Activated naive CD4-positive, alpha-beta T cell treated with anti-CD3 and anti-CD28 coated beads, Interleukin-2, amount 50 U/mL, for 72 hours (primary cell): ENCODE measurements around the gene PCBD2. TPM values are rescaled to one million over a fixed set of nuclear protein-coding genes. Genes with fewer than 3 reads are reported as not detected.

Source experiments
- ATAC-seq, 2 donors: fragments of 150-1000 bp; cut with Tn5 transposase; 2 replicates each; pipeline ENCODE4 v1.10.0; 2021; ENCODE audit warnings: mild to moderate bottlenecking in 2 of 2, moderate library complexity in 2 of 2
- DNase-seq, 2 donors: peaks; one replicate each; pipeline ENCODE4 v3.0.0; 2021 to 2022; ENCODE audit warnings: low spot score in 2 of 2
- H3K27ac Mint-ChIP-seq, 2 donors: one replicate each; pipeline ENCODE4 v1.8.0; 2022; ENCODE audit warnings: mild to moderate bottlenecking in 2 of 2, mixed read lengths in 2 of 2
- H3K36me3 Mint-ChIP-seq, 2 donors: one replicate each; pipeline ENCODE4 v1.8.0; 2022; ENCODE audit warnings: mixed read lengths in 2 of 2
- H3K9me3 Mint-ChIP-seq, 2 donors: one replicate each; pipeline ENCODE4 v1.8.0; 2022; ENCODE audit warnings: mixed read lengths in 2 of 2
- total RNA-seq, 2 donors: library from RNA; stranded (reverse); gene quantifications; one replicate each; pipeline ENCODE4 v1.2.3, GENCODE V29; 2022

The PCBD2 gene
- total RNA-seq, 2 donors from 2014 or later, result 5.7 to 14.1 TPM

GRCh38 chr5:135007749-135008363 is 102.9 kb downstream of the PCBD2 start:
- Mint-ChIP-seq H3K27ac (no peak overlapping the region), H3K9me3 (no peaks in the 10 kb centered on the region), H3K36me3 (no peaks in the 10 kb centered on the region)
- DNase-seq (no peak), ATAC-seq (no peak)

DNA sequence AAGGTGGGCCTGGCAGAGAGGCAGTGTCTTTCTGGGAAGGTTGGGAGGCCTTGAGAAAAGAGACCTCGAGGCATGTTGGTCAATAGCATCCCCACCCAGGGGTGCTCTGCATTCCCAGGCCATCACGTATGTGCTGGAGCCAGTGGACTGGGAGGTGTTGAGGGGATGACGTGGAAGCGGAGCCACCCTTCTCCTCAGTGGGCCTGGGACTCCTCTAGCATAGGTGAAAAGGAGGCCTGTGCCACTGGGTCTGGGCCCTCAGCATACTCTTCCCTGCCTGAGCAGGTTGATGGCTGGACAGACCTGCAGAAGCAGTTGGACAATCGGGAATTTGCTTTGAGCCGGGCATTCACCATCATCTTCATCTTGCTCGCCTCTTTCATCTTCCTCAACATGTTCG is 103.6 kb downstream of the PCBD2 start:
- no peaks in the 10 kb centered on the region for H3K9me3 Mint-ChIP-seq
- H3K27ac Mint-ChIP-seq, result no peak overlapping the region
- no peak for DNase-seq
- no peak for ATAC-seq
- no peaks in the 10 kb centered on the region for H3K36me3 Mint-ChIP-seq

DNA sequence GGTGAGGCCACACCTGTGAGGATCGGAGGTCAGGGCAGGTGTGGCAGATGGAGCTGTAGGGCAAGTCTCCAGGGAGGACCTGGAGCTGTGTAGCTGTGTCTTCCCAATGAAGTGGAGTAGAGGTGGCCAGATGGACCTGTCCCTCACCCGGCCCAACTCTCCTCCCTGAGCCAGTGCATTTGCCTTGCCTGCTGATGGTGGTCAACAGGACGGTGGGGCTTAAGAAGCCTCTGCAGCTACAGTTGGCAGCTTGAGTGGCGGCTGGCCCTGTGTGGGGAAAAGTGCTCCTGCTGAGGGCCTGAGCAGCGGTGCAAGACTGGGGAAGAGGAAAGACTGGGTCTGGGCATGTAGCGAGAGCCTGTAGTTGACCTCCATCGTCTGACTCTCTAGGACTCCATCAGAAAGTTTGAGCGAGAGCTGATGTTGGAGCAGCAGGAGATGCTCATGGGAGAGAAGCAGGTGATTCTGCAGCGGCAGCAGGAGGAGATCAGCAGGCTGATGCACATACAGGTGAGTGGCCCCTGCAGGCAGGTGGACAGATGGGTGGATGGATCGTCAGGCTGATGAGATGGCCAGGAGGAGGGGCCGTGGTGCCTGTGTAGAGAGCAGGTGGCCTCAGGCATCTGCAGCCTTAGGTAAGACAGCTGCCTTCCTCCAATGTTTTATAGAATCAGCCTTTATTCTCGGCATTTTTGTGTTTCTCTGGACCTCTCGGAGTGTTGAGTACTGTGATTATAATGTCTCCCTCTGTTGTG is 104.2 kb downstream of the PCBD2 start:
- no peaks in the 10 kb centered on the region for H3K9me3 Mint-ChIP-seq
- no peak for DNase-seq
- H3K36me3 Mint-ChIP-seq, result no peaks in the 10 kb centered on the region
- no peak for ATAC-seq
- peak overlapping the region in 1 of 2 donors; percentile 1 for H3K27ac Mint-ChIP-seq

DNA sequence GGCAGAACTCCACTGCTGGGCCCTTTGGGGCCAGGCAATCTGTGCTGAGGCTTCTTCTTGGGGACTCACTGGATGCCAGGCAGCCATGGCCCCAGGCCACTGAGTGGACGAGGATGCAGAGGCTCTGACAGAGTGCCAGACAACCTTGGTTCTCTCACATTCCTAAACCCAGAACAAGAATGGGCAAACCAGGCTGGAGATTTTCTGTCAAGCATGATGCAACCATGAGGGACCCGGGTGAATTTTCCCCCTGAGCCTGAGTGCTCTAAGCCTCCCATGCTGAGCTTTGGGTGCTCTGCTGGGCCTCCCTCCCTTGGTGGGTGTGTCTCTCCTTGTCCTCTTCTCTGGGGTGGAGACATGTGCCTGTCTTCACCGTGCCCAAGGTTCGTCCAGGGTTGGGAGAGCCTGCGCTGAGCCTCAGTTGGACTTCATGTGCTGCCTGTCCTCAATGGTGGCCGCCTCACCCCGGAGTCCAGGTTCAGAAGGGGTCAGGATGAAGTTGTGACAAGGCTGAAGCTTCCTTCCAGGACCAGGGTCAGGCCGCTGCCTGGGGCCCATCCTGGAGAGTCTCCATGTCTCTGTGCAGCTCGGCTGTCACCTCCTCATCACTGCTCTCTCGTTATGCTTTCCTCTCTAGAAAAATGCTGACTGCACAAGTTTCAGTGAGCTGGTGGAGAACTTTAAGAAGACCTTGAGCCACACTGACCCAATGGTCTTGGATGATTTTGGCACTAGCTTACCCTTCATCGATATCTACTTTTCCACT is 105.0 kb downstream of the PCBD2 start:
- H3K9me3 Mint-ChIP-seq, result no peaks in the 10 kb centered on the region
- H3K27ac Mint-ChIP-seq, result peak overlapping the region; percentile 1 to 50
- DNase-seq (no peak), ATAC-seq (no peak)
- H3K36me3 Mint-ChIP-seq, result no peaks in the 10 kb centered on the region

GRCh38 chr5:135010502-135011354 is 105.8 kb downstream of the PCBD2 start:
- ATAC-seq (no peak), DNase-seq (no peak)
- peak overlapping the region in 1 of 2 donors; percentile 50 for H3K27ac Mint-ChIP-seq
- H3K36me3 Mint-ChIP-seq, result no peaks in the 10 kb centered on the region
- no peaks in the 10 kb centered on the region for H3K9me3 Mint-ChIP-seq

DNA sequence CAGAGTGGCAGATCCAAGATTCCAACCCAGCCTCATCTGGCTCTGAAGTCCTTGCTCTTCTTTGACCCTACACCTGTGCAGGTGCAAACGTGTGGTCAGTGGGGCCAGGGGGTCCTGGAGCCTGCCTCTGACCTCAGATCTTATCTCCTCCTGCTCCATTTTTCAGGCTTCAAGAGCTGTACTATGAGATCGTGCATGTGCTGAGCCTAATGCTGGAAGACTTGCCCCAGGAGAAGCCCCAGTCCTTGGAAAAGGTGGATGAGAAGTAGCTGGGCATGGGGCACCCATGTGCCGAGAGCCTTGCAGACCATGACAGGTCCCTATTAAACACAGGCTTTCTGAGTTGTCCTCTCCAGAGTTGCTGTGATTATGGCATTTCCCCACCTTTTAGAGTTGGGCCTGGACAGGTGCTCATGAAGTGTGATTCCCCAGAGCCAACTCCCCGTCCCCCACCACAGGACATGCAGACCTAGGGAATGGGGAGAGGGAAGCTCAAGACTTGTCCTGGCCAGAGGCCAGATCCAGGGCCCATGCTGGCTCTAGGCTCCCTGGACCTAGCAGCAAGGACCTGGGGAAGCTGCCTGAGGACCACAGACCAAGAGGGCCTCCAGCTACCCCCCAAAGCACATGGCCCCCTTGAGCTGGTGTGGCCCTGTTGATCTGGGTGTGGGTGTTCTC is 106.6 kb downstream of the PCBD2 start:
- DNase-seq, result no peak
- Mint-ChIP-seq H3K36me3 (no peaks in the 10 kb centered on the region), H3K27ac (no peak overlapping the region), H3K9me3 (no peaks in the 10 kb centered on the region)
- ATAC-seq, result no peak

DNA sequence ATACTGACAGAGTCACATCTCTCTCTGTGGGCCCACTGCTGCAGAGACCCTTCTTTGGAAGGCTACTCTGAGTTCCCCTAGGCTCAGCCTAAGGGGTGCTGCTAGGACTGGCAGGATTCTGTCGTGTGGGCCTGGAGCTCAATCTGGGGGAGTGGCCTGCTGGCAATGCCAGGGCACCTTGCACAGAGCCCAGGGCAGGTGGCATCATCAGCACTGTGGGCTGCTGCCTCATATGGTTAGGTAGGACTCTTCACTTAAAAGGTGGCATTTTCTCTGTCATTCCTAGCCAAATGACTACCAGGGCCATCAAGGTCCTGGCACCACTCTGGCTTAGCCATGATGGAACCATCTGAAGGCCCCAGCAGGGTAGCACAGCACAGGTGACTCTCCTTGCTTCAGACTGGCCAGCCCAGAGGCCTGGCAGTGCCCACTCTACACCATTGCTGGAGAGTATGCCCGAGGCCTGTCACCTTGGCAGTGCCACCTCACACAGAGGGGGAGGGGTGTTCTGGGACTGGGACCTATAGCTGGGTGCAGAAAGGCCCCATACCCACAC is 107.2 kb downstream of the PCBD2 start:
- Mint-ChIP-seq H3K9me3 (no peaks in the 10 kb centered on the region), H3K27ac (no peak overlapping the region), H3K36me3 (no peaks in the 10 kb centered on the region)
- ATAC-seq (no peak), DNase-seq (no peak)

Other genes starting within 250 kb of the PCBD2 start
- gene CAMLG, start 166.6 kb upstream of the PCBD2 start, total RNA-seq, result 10 to 100 TPM; 38.2 to 65.1 TPM
- 100 to 1,000 TPM in 1 of 2 donors, 10 to 100 TPM in 1; 79.4 to 108 TPM for gene DDX46, start 146.4 kb upstream of the PCBD2 start, total RNA-seq
- gene C5orf24, start 59.2 kb upstream of the PCBD2 start, total RNA-seq, result 10 to 100 TPM; 32.5 to 36.9 TPM
- gene TXNDC15, start 30.8 kb upstream of the PCBD2 start, total RNA-seq, result 10 to 100 TPM; 20.1 to 31.8 TPM
- gene CATSPER3, start 62.8 kb downstream of the PCBD2 start, total RNA-seq, result under 1 TPM; 0.23 to 0.51 TPM
- under 1 TPM in 1 of 2 donors, not detected in 1; 0.62 TPM for gene PITX1, start 129.1 kb downstream of the PCBD2 start, total RNA-seq